Mesenchymal stem cell (in vitro differentiated cells and primary cell): ENCODE results near the gene ZNF750.

Experiments
- DNase-seq: peaks from one replicate; pipeline ENCODE4 v3.0.0-alpha.2; 2013
- H2AFZ ChIP-seq: one replicate; pipeline ENCODE4 v1.6.1; 2013; ENCODE audit warnings: low read depth, mild to moderate bottlenecking, control low read depth, inconsistent platforms, low read length, moderate library complexity
- H2AK5ac ChIP-seq: 2 replicates; pipeline ENCODE4 v1.6.1; 2013; ENCODE audit warnings: low read length, moderate library complexity, mild to moderate bottlenecking, inconsistent platforms; ENCODE audit not compliant: severe bottlenecking
- H2BK120ac ChIP-seq: one replicate; pipeline ENCODE4 v1.6.1; 2013; ENCODE audit warnings: low read depth, mild to moderate bottlenecking, inconsistent platforms, low read length, moderate library complexity
- H2BK12ac ChIP-seq, 2 experiments: one replicate each; pipeline ENCODE4 v1.6.1; 2013; ENCODE audit warnings: inconsistent platforms in 2 of 2, low read length in 2 of 2, mild to moderate bottlenecking in 2 of 2, moderate library complexity in 2 of 2, control low read depth in 1 of 2
- H2BK15ac ChIP-seq: one replicate; pipeline ENCODE4 v1.6.1; 2013; ENCODE audit warnings: mild to moderate bottlenecking, low read depth, inconsistent platforms; ENCODE audit not compliant: poor library complexity, severe bottlenecking
- H2BK5ac ChIP-seq: 2 replicates; pipeline ENCODE4 v1.6.1; 2013; ENCODE audit warnings: low read depth, mild to moderate bottlenecking, low read length, control low read depth, inconsistent platforms; ENCODE audit not compliant: poor library complexity, severe bottlenecking
- H3K14ac ChIP-seq, 2 experiments: one replicate each; pipeline ENCODE4 v1.6.1; 2013; ENCODE audit warnings: inconsistent platforms in 2 of 2, low read length in 2 of 2, control low read depth in 1 of 2, mild to moderate bottlenecking in 1 of 2, moderate library complexity in 1 of 2
- H3K18ac ChIP-seq, 2 experiments: one replicate each; pipeline ENCODE4 v1.6.1; 2013; ENCODE audit warnings: inconsistent platforms in 2 of 2, low read length in 2 of 2, control low read depth in 1 of 2, low read depth in 1 of 2, mild to moderate bottlenecking in 1 of 2
- H3K23ac ChIP-seq, 2 experiments: one replicate each; pipeline ENCODE4 v1.6.1; 2013; ENCODE audit warnings: inconsistent platforms in 2 of 2, low read length in 2 of 2, mild to moderate bottlenecking in 2 of 2, moderate library complexity in 2 of 2, control low read depth in 1 of 2
- H3K27ac ChIP-seq: 2 replicates; pipeline ENCODE4 v1.5.1; 2013; ENCODE audit warnings: mild to moderate bottlenecking, moderate library complexity, low read length, control low read depth, inconsistent platforms; ENCODE audit not compliant: poor library complexity, severe bottlenecking
- H3K27me3 ChIP-seq, 2 experiments: 2 replicates each; pipeline versions ENCODE4 v1.6.1 to v1.7.0; 2013; ENCODE audit warnings: low read length in 2 of 2, mild to moderate bottlenecking in 2 of 2, moderate library complexity in 2 of 2, control low read depth in 1 of 2, inconsistent platforms in 1 of 2; ENCODE audit not compliant: control insufficient read depth in 1 of 2, insufficient read depth in 1 of 2
- H3K36me3 ChIP-seq, 2 experiments: 2 replicates each; pipeline versions ENCODE4 v1.6.1 to v1.7.0; 2013; ENCODE audit warnings: low read length in 2 of 2, control low read depth in 1 of 2, inconsistent platforms in 1 of 2, low read depth in 1 of 2, mild to moderate bottlenecking in 1 of 2; ENCODE audit not compliant: insufficient read depth in 2 of 2, control insufficient read depth in 1 of 2
- H3K4ac ChIP-seq, 2 experiments: one replicate each; pipeline ENCODE4 v1.6.1; 2013; ENCODE audit warnings: inconsistent platforms in 2 of 2, low read length in 2 of 2, mild to moderate bottlenecking in 2 of 2, moderate library complexity in 2 of 2, control low read depth in 1 of 2, low read depth in 1 of 2
- H3K4me1 ChIP-seq: 2 replicates; pipeline ENCODE4 v1.6.1; 2013; ENCODE audit warnings: low read depth, low read length, control low read depth; ENCODE audit not compliant: control insufficient read depth, insufficient read depth
- H3K4me2 ChIP-seq: 2 replicates; pipeline ENCODE4 v1.6.1; 2013; ENCODE audit warnings: low read length, mild to moderate bottlenecking, inconsistent platforms; ENCODE audit not compliant: poor library complexity, severe bottlenecking
- H3K4me3 ChIP-seq, 2 experiments: 2 replicates each; pipeline versions ENCODE4 v1.5.1 to v1.7.0; 2013; ENCODE audit warnings: low read length in 2 of 2, mild to moderate bottlenecking in 2 of 2, control low read depth in 1 of 2, low read depth in 1 of 2; ENCODE audit not compliant: insufficient read depth in 1 of 2
- H3K79me1 ChIP-seq: replicated peaks from 2 replicates; pipeline ENCODE4 v1.6.1; 2013; ENCODE audit warnings: mild to moderate bottlenecking, control low read depth, low read length, inconsistent platforms; ENCODE audit not compliant: poor library complexity, severe bottlenecking
- H3K9ac ChIP-seq: 2 replicates; pipeline ENCODE4 v1.7.0; 2013; ENCODE audit warnings: mild to moderate bottlenecking, low read length, moderate library complexity
- H3K9me3 ChIP-seq: 2 replicates; pipeline ENCODE4 v1.7.0; 2013; ENCODE audit warnings: mild to moderate bottlenecking, low read length; ENCODE audit not compliant: control insufficient read depth
- H4K8ac ChIP-seq: one replicate; pipeline ENCODE4 v1.6.1; 2013; ENCODE audit warnings: inconsistent platforms, mild to moderate bottlenecking, low read length, moderate library complexity
- H4K91ac ChIP-seq: one replicate; pipeline ENCODE4 v1.6.1; 2013; ENCODE audit warnings: mild to moderate bottlenecking, low read length, inconsistent platforms
- WGBS: methylation state at CpG from one replicate; pipeline ENCODE4 v1.1.7; 2013; ENCODE audit warnings: mixed read lengths; 5-methylcytosine and 5-hydroxymethylcytosine counted together

ZNF750 gene

DNA sequence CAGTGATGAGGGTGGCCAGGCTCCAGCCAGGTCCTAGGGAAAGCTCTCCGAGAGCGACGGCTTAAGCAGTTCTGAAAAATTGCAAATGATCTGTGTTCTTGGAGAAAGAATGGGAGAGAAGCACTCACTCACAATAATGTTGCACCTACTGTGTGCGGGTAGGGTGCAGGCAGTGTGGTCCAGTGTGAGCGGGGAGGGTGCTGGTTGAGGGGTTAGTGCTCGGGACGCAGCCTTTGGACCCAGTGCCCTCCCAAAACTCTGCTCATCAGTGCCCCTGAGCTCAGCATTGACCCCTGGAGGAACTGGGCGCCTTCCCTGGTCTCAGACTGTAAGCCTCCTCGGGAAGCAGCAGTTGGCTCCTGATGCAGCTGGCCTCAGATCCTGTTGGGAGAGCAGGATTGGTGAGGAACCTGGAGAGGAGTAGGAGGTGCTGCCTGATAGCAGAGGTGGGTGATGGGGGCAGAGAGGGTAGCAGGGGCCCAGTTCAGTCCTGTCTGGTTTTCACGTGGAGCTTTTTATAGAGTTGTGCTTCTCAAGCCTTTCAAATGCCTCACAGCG is 23.6 kb upstream of the ZNF750 start:
- Histone ChIP-seq H3K36me3 (peaks cover 0 to 8% of the 10 kb centered on the region in 2 experiments), H2BK120ac (no peak overlapping the region), H4K8ac (peak overlapping the region; percentile 47), H3K4me1 (peaks cover 74% of the 10 kb centered on the region), H3K9ac (no peak overlapping the region), H3K23ac (peak overlapping the region in 1 of 2 experiments; percentile 25), H2BK12ac (peak overlapping the region in 1 of 2 experiments; percentile 43), H3K4me2 (no peak overlapping the region), H2BK15ac (peak overlapping the region; percentile 15), H3K18ac (peak overlapping the region in 1 of 2 experiments; percentile 71), H2BK5ac (no peak overlapping the region), H2AFZ (no peak overlapping the region), H2AK5ac (peak overlapping the region; percentile 17), H3K27me3 (no peaks in the 10 kb centered on the region), H3K27ac (no peak overlapping the region), H3K14ac (no peak overlapping the region), H4K91ac (peak overlapping the region; percentile 40), H3K4me3 (no peak overlapping the region), H3K79me1 (peaks cover 24% of the 10 kb centered on the region), H3K4ac (peak overlapping the region in 1 of 2 experiments; percentile 3), H3K9me3 (no peaks in the 10 kb centered on the region)
- WGBS = 86% methylated on average over 11 of the region's 11 CpGs
- no peak for DNase-seq

DNA sequence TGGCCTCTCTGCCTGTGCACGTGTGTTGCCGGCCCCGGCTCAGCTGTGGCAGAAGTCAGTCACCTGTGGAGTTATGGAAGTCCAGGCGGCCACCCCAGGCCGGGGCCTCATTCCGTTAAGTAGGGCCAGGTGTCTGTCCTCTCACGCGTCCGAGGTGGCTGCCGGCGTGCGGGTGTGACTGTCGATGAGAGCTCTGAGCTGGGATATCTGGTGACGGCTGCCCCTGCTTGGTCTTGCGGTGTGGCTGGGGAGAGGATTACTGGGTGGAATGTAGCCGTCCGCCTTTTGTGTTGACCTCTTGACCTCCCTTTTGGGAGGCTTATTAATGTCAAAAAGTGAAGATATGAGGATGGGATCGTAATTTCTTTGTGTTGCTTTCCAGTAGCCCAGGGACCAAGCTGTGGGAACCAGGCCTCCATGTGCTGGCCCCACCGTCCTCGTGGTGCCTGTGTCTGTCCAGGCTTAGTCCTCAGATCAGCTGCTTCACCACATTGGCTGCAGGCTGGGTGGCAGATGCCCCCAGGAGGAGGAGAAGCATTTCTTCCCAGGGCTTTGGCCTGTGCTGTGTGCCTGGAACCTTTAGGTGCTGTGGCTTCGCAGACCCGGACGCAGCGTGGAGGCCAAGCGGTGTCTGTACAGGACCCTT is 23.0 kb upstream of the ZNF750 start:
- H4K91ac ChIP-seq = peak overlapping the region; percentile 23
- H3K36me3 ChIP-seq = peaks cover 0 to 8% of the 10 kb centered on the region in 2 experiments
- peak overlapping the region; percentile 45 to 71 for H3K18ac ChIP-seq
- no peak overlapping the region for H3K27ac ChIP-seq
- H3K4me1 ChIP-seq = peaks cover 70% of the 10 kb centered on the region
- H3K27me3 ChIP-seq = no peaks in the 10 kb centered on the region
- 90% methylated on average over 25 of the region's 25 CpGs for WGBS
- H3K4me2 ChIP-seq = no peak overlapping the region
- no peak overlapping the region for H3K4me3 ChIP-seq
- no peak overlapping the region for H3K9ac ChIP-seq
- H2BK12ac ChIP-seq = peak overlapping the region; percentile 11 to 43
- H3K79me1 ChIP-seq = peaks cover 20% of the 10 kb centered on the region
- peak overlapping the region in 1 of 2 experiments; percentile 25 for H3K23ac ChIP-seq
- H4K8ac ChIP-seq = peak overlapping the region; percentile 47
- no peak overlapping the region for H2BK5ac ChIP-seq
- peak overlapping the region; percentile 64 for H2BK15ac ChIP-seq
- H2AFZ ChIP-seq = no peak overlapping the region
- DNase-seq = no peak
- H3K14ac ChIP-seq = peak overlapping the region in 1 of 2 experiments; percentile 26
- no peak overlapping the region for H2BK120ac ChIP-seq
- peak overlapping the region in 1 of 2 experiments; percentile 3 for H3K4ac ChIP-seq
- H2AK5ac ChIP-seq = peak overlapping the region; percentile 17
- H3K9me3 ChIP-seq = no peaks in the 10 kb centered on the region

DNA sequence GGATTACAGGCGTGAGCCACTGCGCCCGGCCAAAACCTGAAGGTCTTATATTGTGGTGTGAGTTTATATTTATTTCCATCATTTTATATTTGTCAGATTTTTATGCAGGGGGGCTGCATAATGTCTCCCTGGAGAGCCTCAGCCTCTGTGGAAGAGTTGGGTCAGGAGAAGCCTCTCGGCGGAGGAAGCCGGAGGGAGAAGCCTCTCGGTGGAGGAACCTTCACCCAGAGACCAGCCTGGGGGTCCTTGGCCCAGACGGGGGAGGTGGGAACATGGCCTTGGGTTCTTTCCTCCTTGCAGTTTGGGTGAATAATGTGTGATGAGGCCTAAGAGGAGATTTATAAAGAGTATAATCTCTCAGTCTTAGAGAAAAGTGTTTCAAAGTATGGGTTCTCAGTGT is 22.4 kb upstream of the ZNF750 start:
- DNase-seq = no peak
- Histone ChIP-seq H3K27ac (no peak overlapping the region), H3K14ac (no peak overlapping the region), H3K79me1 (peaks cover 17% of the 10 kb centered on the region), H3K4me3 (no peak overlapping the region), H3K18ac (no peak overlapping the region), H3K9me3 (no peaks in the 10 kb centered on the region), H3K4me2 (no peak overlapping the region), H4K8ac (no peak overlapping the region), H2AFZ (no peak overlapping the region), H3K27me3 (no peaks in the 10 kb centered on the region), H2BK12ac (no peak overlapping the region), H2AK5ac (no peak overlapping the region), H3K4ac (no peak overlapping the region), H2BK15ac (no peak overlapping the region), H2BK120ac (no peak overlapping the region), H3K36me3 (peaks cover 0 to 8% of the 10 kb centered on the region in 2 experiments), H2BK5ac (no peak overlapping the region), H4K91ac (no peak overlapping the region), H3K4me1 (peaks cover 65% of the 10 kb centered on the region), H3K9ac (no peak overlapping the region), H3K23ac (no peak overlapping the region)
- 96% methylated on average over 5 of the region's 8 CpGs for WGBS

DNA sequence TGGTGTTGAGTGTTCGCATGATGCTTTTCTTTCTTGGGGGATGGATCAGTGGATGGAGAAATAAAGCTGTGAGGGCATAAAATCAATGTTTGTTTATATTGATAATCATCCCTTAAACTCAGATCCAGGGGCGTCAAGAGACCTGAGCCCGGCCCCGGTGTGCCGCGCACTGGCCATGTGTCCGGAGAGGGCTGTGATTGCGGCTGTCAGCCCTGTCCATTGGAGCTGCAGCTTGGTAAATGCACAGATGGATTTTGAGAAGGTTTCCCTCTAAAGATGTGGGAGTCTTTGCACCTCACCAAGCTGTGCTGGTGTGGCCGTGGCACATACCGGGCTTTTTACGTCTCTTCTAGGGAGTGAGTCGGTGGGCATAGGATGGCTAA is 21.6 kb upstream of the ZNF750 start:
- H3K36me3 ChIP-seq = peaks cover 0 to 8% of the 10 kb centered on the region in 2 experiments
- peak overlapping the region; percentile 31 for H4K91ac ChIP-seq
- H3K9ac ChIP-seq = no peak overlapping the region
- H2BK15ac ChIP-seq = no peak overlapping the region
- H3K4ac ChIP-seq = no peak overlapping the region
- no peak overlapping the region for H2AFZ ChIP-seq
- H3K23ac ChIP-seq = no peak overlapping the region
- no peaks in the 10 kb centered on the region for H3K9me3 ChIP-seq
- peaks cover 17% of the 10 kb centered on the region for H3K79me1 ChIP-seq
- H3K18ac ChIP-seq = no peak overlapping the region
- no peak overlapping the region for H2BK5ac ChIP-seq
- no peak overlapping the region for H3K4me3 ChIP-seq
- H3K4me2 ChIP-seq = no peak overlapping the region
- H2AK5ac ChIP-seq = no peak overlapping the region
- H3K4me1 ChIP-seq = peaks cover 57% of the 10 kb centered on the region
- no peak overlapping the region for H3K27ac ChIP-seq
- no peak overlapping the region for H2BK120ac ChIP-seq
- no peak overlapping the region for H2BK12ac ChIP-seq
- H4K8ac ChIP-seq = no peak overlapping the region
- WGBS = 98% methylated on average over 11 of the region's 12 CpGs
- no peaks in the 10 kb centered on the region for H3K27me3 ChIP-seq
- H3K14ac ChIP-seq = no peak overlapping the region
- DNase-seq = no peak
